Neural progenitor cell (in vitro differentiated cells): ENCODE measurements around the gene PDZD11. TPM values are rescaled to one million over a fixed set of nuclear protein-coding genes. Genes with fewer than 3 reads are reported as not detected.

Source experiments
- DNase-seq: peaks from one replicate; pipeline ENCODE4 v3.0.0-alpha.2; 2016; ENCODE audit warnings: low spot score
- H2AFZ ChIP-seq: fragments of 200-600 bp; sonication (generic); replicated peaks from 2 replicates; pipeline ENCODE4 v1.6.1; 2016; ENCODE audit warnings: antibody characterized with exemption
- H3F3A ChIP-seq: fragments of 200-600 bp; sonication (generic); 2 replicates; pipeline ENCODE4 v1.6.1; 2016; ENCODE audit warnings: antibody characterized with exemption, low read depth
- H3K27ac ChIP-seq: fragments of 200-600 bp; sonication (generic); 2 replicates; pipeline ENCODE4 v1.5.1; 2016; ENCODE audit warnings: mild to moderate bottlenecking
- H3K27me3 ChIP-seq: fragments of 200-600 bp; sonication (generic); 2 replicates; pipeline ENCODE4 v1.6.1; 2016; ENCODE audit warnings: mild to moderate bottlenecking, moderate library complexity
- H3K36me3 ChIP-seq: fragments of 200-600 bp; sonication (generic); 2 replicates; pipeline ENCODE4 v1.5.1; 2016
- H3K4me1 ChIP-seq: fragments of 200-600 bp; sonication (generic); 2 replicates; pipeline ENCODE4 v1.6.1; 2016; ENCODE audit warnings: mixed run types
- H3K4me2 ChIP-seq: fragments of 200-600 bp; sonication (generic); 2 replicates; pipeline ENCODE4 v1.6.1; 2016
- H3K4me3 ChIP-seq: fragments of 200-600 bp; sonication (generic); 2 replicates; pipeline ENCODE4 v1.5.1; 2016
- H3K79me2 ChIP-seq: fragments of 200-600 bp; sonication (generic); 2 replicates; pipeline ENCODE4 v1.6.1; 2016; ENCODE audit warnings: low read depth
- H3K9ac ChIP-seq: fragments of 200-600 bp; sonication (generic); 2 replicates; pipeline ENCODE4 v1.6.1; 2016
- H3K9me3 ChIP-seq: fragments of 200-600 bp; sonication (generic); 2 replicates; pipeline ENCODE4 v1.5.1; 2016; ENCODE audit warnings: low read depth
- H4K20me1 ChIP-seq: fragments of 200-600 bp; sonication (generic); 2 replicates; pipeline ENCODE4 v1.6.1; 2016; ENCODE audit warnings: low read depth
- H3K27ac Mint-ChIP-seq: 3 replicates; pipeline ENCODE4 v1.8.0; 2021; ENCODE audit warnings: mixed read lengths
- H3K27me3 Mint-ChIP-seq: 2 replicates; pipeline ENCODE4 v1.8.0; 2022; ENCODE audit warnings: low read depth, mild to moderate bottlenecking, inconsistent platforms, moderate library complexity, mixed read lengths; ENCODE audit not compliant: insufficient read depth
- H3K36me3 Mint-ChIP-seq: 3 replicates; pipeline ENCODE4 v1.8.0; 2021; ENCODE audit warnings: mixed read lengths
- H3K4me1 Mint-ChIP-seq: 3 replicates; pipeline ENCODE4 v1.8.0; 2021; ENCODE audit warnings: mixed read lengths
- H3K4me3 Mint-ChIP-seq: 3 replicates; pipeline ENCODE4 v1.8.0; 2021; ENCODE audit warnings: mild to moderate bottlenecking, moderate library complexity, mixed read lengths
- H3K9me3 Mint-ChIP-seq: 3 replicates; pipeline ENCODE4 v1.8.0; 2020; ENCODE audit warnings: mixed read lengths
- CTCF ChIP-seq: fragments of 200-600 bp; sonication (generic); IDR thresholded peaks from 2 replicates; pipeline ENCODE4 v1.5.1; 2017; ENCODE audit warnings: antibody characterized with exemption, mild to moderate bottlenecking
- EZH2 ChIP-seq: fragments of 200-600 bp; sonication (generic); IDR thresholded peaks from 2 replicates; pipeline ENCODE4 v1.6.1; 2017; ENCODE audit warnings: antibody characterized with exemption, mild to moderate bottlenecking, moderate library complexity
- EZH2phosphoT487 ChIP-seq: fragments of 200-600 bp; sonication (generic); IDR thresholded peaks from 2 replicates; pipeline ENCODE4 v1.6.1; 2017; ENCODE audit warnings: antibody characterized with exemption
- total RNA-seq: library from RNA; depleted of rRNA; stranded (reverse); fragments of >200 nt; gene quantifications from 2 replicates; pipeline ENCODE4 v1.2.3, GENCODE V29; 2015; ENCODE audit warnings: low replicate concordance

The PDZD11 gene
- total RNA-seq, 1 donor from 2014 or later = 27.7 TPM

GRCh38 chrX:70322784-70323183 lies 33.1 kb upstream of the PDZD11 start:
- Mint-ChIP-seq H3K27ac (no peak overlapping the region), H3K9me3 (no peaks in the 10 kb centered on the region), H3K36me3 (peaks cover 4% of the 10 kb centered on the region), H3K4me1 (no peaks in the 10 kb centered on the region), H3K4me3 (no peak overlapping the region), H3K27me3 (no peaks in the 10 kb centered on the region)
- Histone ChIP-seq H2AFZ (no peak overlapping the region), H3K79me2 (no peaks in the 10 kb centered on the region), H3K4me2 (no peak overlapping the region), H3K4me1 (no peaks in the 10 kb centered on the region), H3K9ac (no peak overlapping the region), H3K4me3 (no peak overlapping the region), H3K27me3 (no peaks in the 10 kb centered on the region), H3K9me3 (no peaks in the 10 kb centered on the region), H4K20me1 (no peaks in the 10 kb centered on the region), H3K36me3 (no peaks in the 10 kb centered on the region), H3K27ac (no peak overlapping the region), H3F3A (no peaks in the 10 kb centered on the region)
- TF ChIP-seq EZH2phosphoT487 (no peak), EZH2 (no peak), CTCF (no peak)
- DNase-seq = no peak

- H3F3A ChIP-seq = no peaks in the 10 kb centered on the region
- peaks cover 15% of the 10 kb centered on the region for H3K36me3 Mint-ChIP-seq
- no peak overlapping the region for H3K4me2 ChIP-seq
- no peaks in the 10 kb centered on the region for H3K9me3 Mint-ChIP-seq
- H3K9me3 ChIP-seq = peaks cover 3% of the 10 kb centered on the region
- H3K79me2 ChIP-seq = peaks cover 25% of the 10 kb centered on the region
- H3K27ac Mint-ChIP-seq = no peak overlapping the region
- no peak for DNase-seq
- H3K27ac ChIP-seq = no peak overlapping the region
- no peak overlapping the region for H3K4me3 Mint-ChIP-seq
- no peak overlapping the region for H2AFZ ChIP-seq
- H4K20me1 ChIP-seq = no peaks in the 10 kb centered on the region
- peaks cover 3% of the 10 kb centered on the region for H3K36me3 ChIP-seq
- H3K4me1 ChIP-seq = no peaks in the 10 kb centered on the region
- no peaks in the 10 kb centered on the region for H3K27me3 ChIP-seq
- H3K4me1 Mint-ChIP-seq = no peaks in the 10 kb centered on the region
- no peak overlapping the region for H3K4me3 ChIP-seq
- no peaks in the 10 kb centered on the region for H3K27me3 Mint-ChIP-seq
- H3K9ac ChIP-seq = no peak overlapping the region
- no peak for TF ChIP-seq EZH2phosphoT487
- TF ChIP-seq CTCF = no peak
- TF ChIP-seq EZH2 = no peak
Measured at GRCh38 chrX:70313503-70313902, 23.8 kb upstream of the PDZD11 start.

GRCh38 chrX:70301716-70302115 lies 12.0 kb upstream of the PDZD11 start:
- TF ChIP-seq CTCF (no peak), EZH2phosphoT487 (no peak), EZH2 (no peak)
- Mint-ChIP-seq H3K27ac (no peak overlapping the region), H3K9me3 (no peaks in the 10 kb centered on the region), H3K4me3 (no peak overlapping the region), H3K4me1 (no peaks in the 10 kb centered on the region), H3K36me3 (peaks cover 5% of the 10 kb centered on the region), H3K27me3 (no peaks in the 10 kb centered on the region)
- Histone ChIP-seq H3K79me2 (peaks cover 9% of the 10 kb centered on the region), H3K27ac (no peak overlapping the region), H3K27me3 (no peaks in the 10 kb centered on the region), H3K4me3 (no peak overlapping the region), H3K36me3 (peaks cover 6% of the 10 kb centered on the region), H4K20me1 (no peaks in the 10 kb centered on the region), H3K9me3 (peaks cover 3% of the 10 kb centered on the region), H3K9ac (no peak overlapping the region), H3K4me1 (no peaks in the 10 kb centered on the region), H2AFZ (no peak overlapping the region), H3F3A (no peaks in the 10 kb centered on the region), H3K4me2 (no peak overlapping the region)
- DNase-seq = no peak

GRCh38 chrX:70293621-70294020 lies 3.9 kb upstream of the PDZD11 start:
- no peaks in the 10 kb centered on the region for H3K27me3 ChIP-seq
- Mint-ChIP-seq H3K27me3 (peaks cover 2% of the 10 kb centered on the region), H3K4me1 (peaks cover 21% of the 10 kb centered on the region), H3K36me3 (no peaks in the 10 kb centered on the region), H3K27ac (no peak overlapping the region), H3K4me3 (no peak overlapping the region), H3K9me3 (no peaks in the 10 kb centered on the region)
- peaks cover 62% of the 10 kb centered on the region for H3K79me2 ChIP-seq
- H3K4me3 ChIP-seq = no peak overlapping the region
- H4K20me1 ChIP-seq = no peaks in the 10 kb centered on the region
- H3K4me2 ChIP-seq = peak overlapping the region; percentile 26
- H3K4me1 ChIP-seq = no peaks in the 10 kb centered on the region
- TF ChIP-seq EZH2 = no peak
- TF ChIP-seq EZH2phosphoT487 = no peak
- no peak for TF ChIP-seq CTCF
- H3K27ac ChIP-seq = no peak overlapping the region
- no peaks in the 10 kb centered on the region for H3F3A ChIP-seq
- H3K36me3 ChIP-seq = no peaks in the 10 kb centered on the region
- H2AFZ ChIP-seq = no peak overlapping the region
- H3K9ac ChIP-seq = no peak overlapping the region
- no peak for DNase-seq
- peaks cover 3% of the 10 kb centered on the region for H3K9me3 ChIP-seq
